Stimulated activated CD4-positive, alpha-beta T cell treated with anti-CD3 and anti-CD28 coated beads, TNF-alpha, amount 100 ng/mL, for 1 hour (primary cell): ENCODE data around the gene BIRC5.
A peak's percentile ranks its signal among the peaks of the same experiment; 100 is the strongest.
"Not testable (repeated sequence)": the region's sequence is repeated elsewhere in the genome, so short reads cannot be mapped to it uniquely, and the experiment has no call there.

Source experiments
- DNase-seq, 3 donors: peaks; one replicate each; pipeline ENCODE4 v3.0.0-alpha.2; 2020; ENCODE audit warnings: low read depth in 3 of 3, low spot score in 1 of 3

The BIRC5 gene

GRCh38 chr17:78224231-78225087, 10.4 kb downstream of the BIRC5 start:
- no peak for DNase-seq

- no peak for DNase-seq
Measured at GRCh38 chr17:78225088-78225865, 11.2 kb downstream of the BIRC5 start.

DNA sequence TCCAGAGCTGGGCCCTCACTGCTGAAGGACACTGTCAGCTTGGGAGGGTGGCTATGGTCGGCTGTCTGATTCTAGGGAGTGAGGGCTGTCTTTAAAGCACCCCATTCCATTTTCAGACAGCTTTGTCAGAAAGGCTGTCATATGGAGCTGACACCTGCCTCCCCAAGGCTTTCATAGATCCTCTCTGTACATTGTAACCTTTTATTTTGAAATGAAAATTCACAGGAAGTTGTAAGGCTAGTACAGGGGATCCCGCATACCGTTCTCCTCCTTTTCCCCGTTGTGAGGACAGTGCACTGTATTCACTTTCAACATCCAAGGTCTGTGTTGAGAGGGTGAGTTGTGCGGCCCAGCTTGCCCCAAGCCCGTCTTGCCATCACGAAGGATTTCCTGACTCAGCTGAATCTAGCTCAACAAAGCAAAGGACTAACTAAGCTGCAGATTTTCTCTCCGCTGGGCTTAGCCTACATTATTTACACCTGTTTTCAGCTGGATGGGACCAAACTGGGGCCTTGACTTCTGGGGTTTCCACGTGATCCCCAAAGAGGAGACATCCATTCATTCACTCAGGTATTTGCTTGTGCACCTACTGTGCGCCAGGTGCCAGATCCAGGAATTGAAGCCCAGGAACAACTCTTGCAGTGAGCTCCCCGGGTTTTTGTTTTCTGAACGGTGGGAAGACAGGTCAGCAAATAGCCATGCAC, 12.2 kb downstream of the BIRC5 start:
- no peak for DNase-seq

- no peak for DNase-seq
Measured at GRCh38 chr17:78226759-78227454, 12.9 kb downstream of the BIRC5 start.

DNA sequence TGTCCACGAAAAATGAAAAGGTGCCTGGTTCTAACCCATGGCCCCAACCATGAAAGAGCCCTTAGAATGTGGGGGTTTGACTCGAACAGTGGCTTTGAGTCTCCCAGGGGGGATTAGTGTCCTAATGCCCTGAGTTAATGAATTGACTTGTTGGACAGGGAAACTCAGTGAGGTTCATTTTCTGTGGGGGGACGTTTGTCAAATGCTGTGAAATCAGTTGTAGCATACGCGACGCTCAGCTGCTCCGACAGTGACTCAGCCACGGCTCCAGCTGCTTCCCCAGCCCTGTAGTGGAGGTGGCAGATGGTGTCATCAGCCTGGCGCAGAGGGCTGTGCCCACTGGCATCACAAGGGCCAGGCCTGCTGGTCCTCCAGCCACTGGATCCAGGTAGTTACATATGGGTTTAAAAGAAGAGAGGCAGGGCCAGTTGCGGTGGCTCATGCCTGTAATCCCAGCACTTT, 13.4 kb downstream of the BIRC5 start:
- no peak for DNase-seq

GRCh38 chr17:78228176-78228575, 14.1 kb downstream of the BIRC5 start:
- no peak for DNase-seq

- no peak for DNase-seq
Measured at GRCh38 chr17:78230252-78230962, 16.4 kb downstream of the BIRC5 start.

GRCh38 chr17:78230996-78231935, 17.2 kb downstream of the BIRC5 start, which contains the start of gene TMEM235:
Gene TMEM235, plus strand, starts transcription at chr17:78231631. Its CDS starts 393 bp downstream, at chr17:78232024.
- no peak for DNase-seq

GRCh38 chr17:78231991-78232858, 18.2 kb downstream of the BIRC5 start:
- peak in 1 of 3 donors; percentile 19 for DNase-seq

GRCh38 chr17:78232859-78233173, 18.8 kb downstream of the BIRC5 start:
- no peak for DNase-seq

GRCh38 chr17:78233678-78234077, 19.6 kb downstream of the BIRC5 start:
- no peak for DNase-seq

DNA sequence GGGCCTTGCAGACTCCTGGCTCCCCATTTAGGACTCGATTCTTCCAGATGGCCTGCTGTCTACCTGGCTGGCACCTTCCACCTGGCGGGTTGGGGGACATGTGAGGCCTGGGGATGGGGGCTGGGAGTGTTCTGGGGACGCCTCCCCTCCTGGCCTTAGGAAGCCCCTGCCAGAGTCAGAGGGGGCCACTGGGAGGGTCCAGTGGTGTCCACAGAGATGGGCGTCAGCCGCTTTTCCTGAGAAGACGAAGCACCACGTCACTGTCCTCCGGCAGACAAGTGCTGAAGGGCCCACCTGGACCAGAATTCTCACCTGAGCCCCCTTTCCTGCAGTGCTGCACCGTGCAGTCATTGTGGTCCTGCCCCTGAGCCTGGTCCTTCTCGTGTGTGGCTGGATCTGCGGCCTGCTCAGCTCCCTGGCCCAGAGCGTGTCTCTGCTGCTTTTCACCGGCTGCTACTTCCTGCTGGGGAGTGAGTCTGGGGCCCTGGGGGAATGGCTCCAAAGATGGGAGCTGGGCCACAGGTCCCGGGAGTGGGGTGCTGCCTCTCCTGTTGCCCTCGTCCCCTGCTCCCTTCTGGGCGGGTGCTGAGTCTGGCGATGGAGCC, 20.3 kb downstream of the BIRC5 start:
- DNase-seq, result no peak

DNA sequence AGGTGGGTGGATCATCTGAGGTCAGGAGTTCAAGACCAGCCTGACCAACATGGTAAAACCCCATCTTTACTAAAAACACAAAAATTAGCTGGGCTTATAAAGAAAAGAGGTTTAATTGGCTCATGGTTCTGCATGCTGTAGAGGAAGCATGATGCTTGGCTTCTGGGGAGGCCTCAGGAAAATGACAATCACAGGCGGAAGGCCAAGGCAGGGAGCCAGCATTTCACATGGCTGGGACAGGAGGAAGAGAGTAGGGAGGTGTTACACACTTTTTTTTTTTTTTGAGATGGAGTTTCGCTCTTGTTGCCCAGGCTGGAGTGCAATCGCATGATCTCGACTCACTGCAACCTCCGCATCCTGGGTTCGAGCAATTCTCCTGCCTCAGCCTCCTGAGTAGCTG, 21.0 kb downstream of the BIRC5 start:
- not testable (repeated sequence) for DNase-seq

GRCh38 chr17:78235885-78236284, 21.8 kb downstream of the BIRC5 start:
- DNase-seq, result no peak

DNA sequence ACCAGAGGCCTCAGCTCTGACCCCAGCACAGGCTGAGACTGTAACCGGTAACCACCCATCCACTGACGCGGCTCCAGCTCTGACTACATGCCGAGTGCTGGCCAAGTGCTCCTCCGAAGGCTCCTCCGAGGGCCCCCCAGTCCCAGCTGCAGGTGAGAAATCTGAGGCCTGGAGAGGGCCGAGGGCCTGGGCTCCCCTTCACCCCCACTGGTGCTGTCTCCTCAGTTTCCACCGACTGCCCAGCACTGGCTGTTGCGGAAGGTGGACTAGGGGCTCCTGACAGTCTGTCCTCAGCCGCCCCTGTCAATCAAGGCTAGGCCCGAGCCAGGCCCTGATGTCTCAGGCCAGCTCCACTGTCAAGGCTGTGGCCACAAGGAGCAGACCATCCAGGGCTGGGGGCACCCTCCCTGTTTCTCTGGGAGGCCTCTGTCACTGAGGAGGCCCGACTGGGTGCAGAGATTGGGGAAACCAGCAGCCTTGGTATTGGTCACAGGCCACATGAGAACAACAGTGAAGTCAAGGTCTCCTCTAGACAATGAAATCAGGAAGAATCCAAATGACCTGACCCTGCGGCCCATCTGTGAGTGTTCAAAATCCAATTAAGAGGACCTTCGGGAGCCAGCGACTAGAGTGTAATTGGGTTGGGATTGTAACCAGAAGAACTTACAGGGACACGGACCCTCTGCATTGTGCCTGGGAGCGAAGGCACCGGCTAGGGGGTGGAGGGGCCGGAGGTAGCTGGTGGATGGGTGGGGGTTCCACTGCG, 22.5 kb downstream of the BIRC5 start:
- no peak for DNase-seq

GRCh38 chr17:78237401-78238012, 23.5 kb downstream of the BIRC5 start:
- DNase-seq, result no peak
